Measurements from ENCODE around the gene OR6B3.
"Not testable (repeated sequence)": the region's sequence is repeated elsewhere in the genome, so short reads cannot be mapped to it uniquely, and the experiment has no call there.

The OR6B3 gene

DNA sequence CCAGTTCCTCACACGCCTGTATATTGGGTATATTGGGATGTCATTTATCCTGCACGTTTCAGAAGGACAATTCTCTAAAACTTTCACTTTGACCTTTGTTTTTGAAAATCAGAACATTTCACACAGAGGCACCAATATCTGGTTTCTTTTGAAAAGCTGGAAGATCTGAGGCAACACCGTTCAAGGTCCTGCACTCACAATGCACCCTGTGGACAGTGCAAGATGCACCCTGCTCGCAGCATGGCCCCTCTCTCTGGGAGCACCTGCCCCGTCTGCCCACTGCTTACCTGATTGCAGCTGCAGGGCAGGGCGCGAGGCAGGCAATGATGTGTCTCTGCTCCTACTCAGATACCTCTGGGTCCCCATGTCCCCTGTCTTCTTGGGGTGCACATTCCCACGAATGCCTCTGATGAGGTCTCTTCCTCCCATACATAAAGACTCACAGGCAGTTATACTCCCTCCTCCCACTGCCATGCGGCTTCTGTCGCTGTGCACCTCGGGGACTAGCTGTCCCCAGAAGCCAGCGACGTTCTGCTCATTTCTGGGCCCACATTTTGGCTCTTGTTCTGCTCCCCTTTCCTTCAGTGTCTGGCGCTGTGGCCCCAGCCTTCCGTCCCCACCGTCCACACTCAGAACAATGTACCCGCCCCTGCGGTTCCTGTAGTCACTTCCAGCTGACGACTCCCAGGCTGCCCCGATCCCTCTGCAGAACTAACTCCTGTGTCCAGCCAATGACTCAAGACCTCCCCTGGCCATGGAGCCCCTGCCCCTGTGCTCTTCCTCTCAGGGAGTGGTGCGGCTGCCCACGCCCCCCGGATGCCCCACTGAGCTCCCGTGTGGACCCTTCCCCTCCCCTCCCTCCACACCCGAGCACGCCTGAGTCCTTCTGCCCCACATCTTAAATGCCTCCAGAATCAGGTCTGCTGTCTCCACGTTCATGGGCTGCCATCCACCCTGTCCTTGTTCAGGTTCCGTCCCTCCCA, at the start of gene OR6B3:
Gene OR6B3 (minus strand): TSS at position 349 of the 983 bp plus-strand sequence.
- no peak for DNase-seq

DNA sequence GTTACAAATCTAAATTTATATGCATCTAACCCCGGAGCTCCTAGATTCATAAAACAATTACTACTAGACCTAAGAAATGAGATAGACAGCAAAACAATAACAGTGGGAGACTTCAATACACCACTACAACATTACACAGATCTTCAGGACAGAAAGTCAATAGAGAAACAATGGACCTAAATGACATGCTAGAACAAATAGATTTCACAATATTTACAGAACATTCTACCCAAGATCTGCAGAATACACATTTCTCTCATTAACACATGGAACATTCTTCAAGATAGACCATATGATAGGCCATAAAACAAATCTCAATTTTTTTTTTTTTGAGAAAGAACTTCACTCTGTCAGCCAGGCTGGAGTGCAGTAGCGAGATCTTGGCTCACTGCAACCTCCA, 45.0 kb upstream of the OR6B3 start:
- no peak for DNase-seq

DNA sequence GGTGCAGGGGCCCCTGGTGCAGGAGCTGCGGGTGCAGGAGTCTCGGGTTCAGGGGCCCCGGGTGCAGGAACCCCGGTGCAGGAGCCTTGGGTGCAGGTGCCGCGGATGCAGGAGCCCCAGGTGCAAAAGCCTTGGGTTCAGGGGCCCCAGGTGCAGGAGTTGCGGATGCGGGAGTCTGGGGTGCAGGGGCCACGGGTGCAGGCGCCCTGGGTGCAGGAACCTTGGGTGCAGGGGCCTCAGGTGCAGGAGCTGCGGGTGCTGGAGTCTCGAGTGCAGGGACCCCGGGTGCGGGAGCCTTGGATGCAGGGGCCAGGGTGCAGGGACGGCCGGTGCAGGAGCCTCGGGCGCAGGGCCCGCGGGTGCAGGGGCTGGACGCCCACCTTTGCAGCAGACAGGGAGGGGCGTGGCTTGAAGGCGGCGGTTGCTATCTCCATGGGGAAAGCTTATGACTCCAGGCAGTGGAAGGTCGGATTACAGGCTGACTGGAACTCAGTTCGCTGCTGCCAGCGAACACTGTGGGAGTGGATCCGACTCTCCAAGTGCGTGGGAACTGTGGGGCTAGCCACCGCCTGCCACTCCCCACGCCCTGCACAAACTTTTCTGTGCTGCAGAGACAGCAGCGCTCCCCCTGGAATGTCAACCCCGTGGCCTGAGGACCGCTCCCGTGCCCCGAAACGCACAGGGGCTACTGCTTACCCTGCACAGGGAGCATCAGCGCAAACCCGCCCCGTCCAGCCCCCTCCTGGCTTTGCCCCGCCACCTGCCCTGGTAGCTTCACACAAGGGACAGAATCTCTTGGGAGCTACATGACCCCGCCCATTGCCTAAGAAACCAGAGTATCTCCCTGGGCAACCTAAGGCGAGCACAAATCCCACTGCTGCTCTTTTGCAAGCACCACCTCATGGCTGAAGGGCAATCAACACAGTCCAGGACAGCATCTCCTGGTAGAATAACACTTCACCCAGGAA, 42.5 kb upstream of the OR6B3 start:
- DNase-seq = no peak

DNA sequence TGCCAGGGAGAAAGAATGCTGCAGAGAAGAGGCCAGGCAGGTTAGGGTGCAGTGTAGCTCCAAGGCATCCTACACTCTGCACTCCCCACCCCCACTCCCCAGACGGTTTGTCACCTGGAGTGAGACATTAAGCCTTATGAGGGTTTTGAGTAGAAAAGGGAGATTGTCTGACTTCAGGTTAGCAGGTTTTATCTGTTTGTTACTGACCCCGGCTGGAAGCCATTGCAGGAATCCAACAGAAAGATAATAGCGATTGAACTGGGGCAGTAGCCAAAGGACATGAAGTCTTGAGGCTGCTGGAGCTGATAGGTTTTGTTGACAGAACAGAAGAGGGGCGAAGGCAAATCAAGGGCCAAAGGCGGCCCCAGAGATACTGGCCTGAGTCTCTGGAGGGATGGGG, 36.0 kb upstream of the OR6B3 start:
- DNase-seq = no peak

DNA sequence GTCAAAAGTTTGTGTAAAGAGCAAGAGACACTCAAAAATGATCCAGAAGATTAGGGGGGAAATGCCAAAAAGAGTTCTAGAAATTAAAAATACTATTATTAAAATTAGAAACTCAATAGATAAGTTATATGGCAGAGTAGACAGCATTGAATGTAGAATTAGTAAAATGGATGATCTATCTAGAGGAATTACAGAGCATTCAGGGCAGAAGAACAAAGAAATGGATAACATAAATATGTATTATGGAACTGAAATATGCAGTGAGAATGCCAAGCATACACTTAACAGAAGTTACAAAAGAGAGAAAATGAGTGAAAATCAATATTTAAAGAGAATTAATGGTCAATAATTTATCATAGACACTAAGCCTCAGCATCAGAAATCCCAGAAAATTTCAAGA, 33.2 kb upstream of the OR6B3 start:
- DNase-seq = no peak

DNA sequence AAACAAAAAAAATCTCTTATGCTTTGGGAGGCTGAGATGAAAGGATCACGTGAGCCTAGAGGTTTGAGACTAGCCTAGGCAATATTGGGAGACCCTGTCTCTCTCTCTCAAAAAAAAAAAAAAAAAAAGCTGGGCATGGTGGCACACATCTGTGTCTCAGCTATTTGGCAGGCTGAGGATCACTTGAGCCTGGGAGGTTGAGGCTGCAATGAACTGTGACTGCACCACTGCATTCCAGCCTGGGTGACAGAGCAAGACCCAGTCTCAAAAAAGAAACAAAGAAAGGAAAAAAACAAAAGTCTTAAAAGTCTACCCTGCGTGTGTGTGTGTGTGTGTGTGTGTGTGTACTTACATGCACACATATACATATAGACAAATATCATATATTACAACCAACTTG, 25.3 kb upstream of the OR6B3 start:
- DNase-seq = no peak

DNA sequence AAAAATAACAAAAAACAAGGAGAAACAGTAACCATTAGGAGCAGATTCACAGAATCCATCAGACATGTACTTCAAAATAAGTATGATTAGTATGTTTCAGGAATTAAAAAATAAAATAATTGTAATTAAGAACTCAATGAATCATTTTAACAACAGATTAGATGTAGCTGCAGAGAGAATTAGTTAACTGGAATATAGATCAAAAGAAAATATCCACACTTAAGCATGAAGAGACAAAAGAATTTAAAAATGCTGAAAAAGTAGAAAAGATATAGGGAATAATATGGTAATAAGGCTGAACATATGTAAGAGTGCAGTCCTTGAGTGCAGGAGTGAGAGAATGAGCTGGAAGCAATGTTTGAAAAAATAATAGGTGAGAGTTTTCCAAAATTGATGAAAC, 24.1 kb upstream of the OR6B3 start:
- no peak for DNase-seq

DNA sequence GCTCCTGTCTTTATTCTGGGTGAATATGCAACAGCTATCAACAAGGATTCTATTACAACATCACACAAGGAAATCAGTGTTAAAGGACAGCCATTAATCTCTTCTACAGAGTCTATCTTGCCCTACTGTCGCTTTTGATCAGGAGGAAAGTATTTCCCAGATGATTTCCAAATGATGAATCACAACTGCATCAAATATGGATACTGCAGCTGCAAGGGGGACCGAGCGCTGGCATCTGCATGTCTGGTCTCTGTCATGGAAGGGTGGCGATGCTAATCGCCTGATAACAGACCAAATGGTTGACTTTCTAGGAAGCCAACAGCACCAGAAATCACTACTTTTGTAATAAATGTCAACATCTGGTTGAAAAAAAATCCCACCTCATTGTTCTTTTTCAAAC, 21.2 kb upstream of the OR6B3 start:
- DNase-seq = no peak

DNA sequence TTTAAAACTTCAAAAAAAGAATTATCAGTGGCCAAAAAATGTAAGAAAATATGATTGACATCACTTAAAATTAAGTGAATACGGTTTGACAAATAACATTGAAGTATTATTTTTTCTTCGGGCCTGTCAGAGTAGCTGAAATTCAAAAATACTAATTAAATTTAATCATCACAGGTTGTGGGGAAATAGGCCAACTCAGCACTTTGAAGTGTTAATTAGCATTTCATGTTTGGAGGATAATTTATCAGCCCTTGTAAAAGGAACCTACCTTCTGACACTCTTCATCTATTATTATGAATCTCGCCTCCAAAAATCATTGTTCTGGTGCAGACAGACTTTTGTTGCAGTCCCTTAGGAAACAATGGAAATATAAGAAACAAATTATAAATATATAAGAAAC, 17.6 kb upstream of the OR6B3 start:
- DNase-seq = no peak

DNA sequence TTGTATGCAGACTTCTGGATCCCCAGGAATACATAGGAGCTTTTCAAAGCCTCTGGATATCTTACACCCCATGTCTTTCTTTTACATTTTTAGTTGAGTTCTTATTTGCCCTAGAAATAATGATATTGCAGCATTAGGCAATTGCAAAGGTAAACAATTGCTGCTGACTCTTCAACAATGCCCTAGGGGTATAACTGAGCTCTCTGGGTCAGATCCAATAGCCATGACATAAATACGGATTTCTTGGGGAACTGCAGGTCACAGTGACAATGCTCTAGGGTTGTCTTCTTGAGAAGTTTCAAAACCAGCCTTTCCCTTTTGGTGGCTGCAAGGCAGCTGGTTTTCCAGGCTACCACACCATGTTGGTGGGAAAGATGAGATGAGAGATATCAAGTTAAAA, 16.5 kb upstream of the OR6B3 start:
- no peak for DNase-seq

DNA sequence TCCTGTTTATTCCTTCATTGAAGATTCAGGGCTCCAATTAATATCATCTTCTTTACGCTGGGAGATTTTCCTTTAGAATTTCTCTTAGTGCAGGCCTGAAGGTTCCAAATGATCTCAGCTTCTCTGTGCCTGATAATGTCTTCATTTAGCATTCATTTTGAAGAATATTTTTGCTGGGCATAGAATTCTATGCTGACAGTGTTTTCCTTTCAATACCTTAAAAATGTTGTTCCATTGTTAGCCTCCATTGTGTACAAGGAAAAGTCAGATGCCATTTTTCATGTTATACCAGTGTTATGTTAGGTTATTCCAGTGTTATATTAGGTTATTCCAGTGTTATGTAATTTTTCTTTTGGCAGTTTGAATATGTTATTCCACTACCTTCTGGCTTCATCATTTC, 14.9 kb upstream of the OR6B3 start:
- no peak for DNase-seq

DNA sequence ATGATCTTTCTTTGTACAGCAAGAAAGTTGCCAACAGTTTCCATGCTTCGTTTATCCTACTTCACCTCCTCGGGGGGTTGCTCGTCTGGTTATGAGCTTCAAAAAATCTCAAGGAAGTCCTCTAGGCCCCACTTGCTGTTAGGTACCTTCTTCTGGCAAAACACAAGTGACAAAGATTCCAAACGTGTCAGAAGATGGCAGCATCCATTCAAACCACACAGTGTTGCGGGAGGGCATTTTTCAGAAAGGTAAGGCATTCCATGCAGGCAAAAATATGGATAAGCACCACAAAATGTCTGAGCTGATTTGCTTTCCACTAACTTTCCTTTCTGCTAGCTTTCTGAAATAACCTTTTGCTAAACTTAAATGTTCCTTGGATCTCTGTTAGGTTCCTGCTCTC, 13.2 kb upstream of the OR6B3 start:
- no peak for DNase-seq

DNA sequence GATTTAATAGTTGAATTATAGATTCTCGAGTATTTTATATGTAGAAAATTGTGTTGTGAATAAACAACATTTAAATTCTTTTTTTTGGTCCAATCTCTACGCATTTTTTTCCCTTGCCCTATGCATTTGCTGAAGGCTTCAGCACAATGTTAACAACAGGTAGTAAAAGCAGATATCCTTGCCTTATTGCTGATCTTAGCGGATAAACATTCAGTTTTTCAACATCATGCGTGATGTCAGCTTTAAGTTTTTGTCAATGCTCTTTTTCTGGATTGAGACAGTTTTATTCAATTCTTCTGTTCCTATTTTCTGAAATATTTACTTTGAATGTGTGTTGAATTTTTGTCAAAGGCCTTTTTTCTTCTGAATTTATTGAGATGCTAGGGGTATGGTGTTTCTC, 11.6 kb upstream of the OR6B3 start:
- no peak for DNase-seq

DNA sequence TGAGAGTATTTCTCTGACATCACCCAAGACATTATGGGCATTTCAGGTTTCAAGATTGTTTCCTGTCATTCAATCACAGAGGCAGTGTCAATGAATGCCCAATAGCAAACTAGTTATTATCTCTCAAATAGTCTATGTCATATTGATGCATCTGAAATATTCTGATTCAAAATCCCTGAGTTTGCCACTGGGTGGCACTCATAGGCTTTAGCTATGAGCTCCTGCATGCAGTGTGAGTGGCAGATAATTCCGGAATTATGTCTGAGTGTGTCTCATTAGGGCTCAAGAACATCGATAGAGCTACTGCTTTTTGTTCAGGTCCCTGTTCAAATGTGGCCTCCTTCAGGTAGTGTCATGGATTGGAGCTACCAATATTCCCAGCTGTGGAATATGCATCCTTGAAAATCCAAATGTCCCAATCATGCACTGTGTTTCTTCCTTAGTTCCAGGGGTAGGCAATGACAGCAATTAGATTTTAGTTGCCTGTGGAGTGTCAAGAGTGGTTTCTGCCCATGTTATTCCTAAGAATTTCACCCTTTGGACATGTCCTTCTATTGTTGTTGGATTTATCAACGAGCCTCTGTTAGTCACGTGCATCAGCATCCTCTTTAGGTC, 7.8 kb upstream of the OR6B3 start:
- DNase-seq = no peak

DNA sequence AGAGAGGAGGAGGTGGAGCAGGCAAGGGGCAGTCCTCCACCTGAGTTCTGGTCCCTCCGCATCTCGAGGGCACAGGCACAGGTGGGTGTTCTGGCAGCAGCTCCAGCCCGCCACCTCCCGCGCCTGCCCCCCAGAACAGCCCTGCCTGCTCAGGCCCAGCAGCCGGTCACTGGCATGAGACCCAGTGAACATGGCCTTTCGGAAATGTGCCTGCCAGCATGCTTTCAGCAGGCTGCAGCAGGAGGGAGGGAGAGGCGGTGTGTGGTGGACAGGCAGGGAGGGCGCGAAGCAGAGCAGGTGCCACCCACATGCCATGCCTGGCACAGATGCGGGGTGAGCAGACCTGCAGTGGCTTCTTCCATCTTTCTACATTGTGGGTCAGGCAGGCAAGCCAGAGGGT, 3.4 kb upstream of the OR6B3 start:
- DNase-seq = no peak

DNA sequence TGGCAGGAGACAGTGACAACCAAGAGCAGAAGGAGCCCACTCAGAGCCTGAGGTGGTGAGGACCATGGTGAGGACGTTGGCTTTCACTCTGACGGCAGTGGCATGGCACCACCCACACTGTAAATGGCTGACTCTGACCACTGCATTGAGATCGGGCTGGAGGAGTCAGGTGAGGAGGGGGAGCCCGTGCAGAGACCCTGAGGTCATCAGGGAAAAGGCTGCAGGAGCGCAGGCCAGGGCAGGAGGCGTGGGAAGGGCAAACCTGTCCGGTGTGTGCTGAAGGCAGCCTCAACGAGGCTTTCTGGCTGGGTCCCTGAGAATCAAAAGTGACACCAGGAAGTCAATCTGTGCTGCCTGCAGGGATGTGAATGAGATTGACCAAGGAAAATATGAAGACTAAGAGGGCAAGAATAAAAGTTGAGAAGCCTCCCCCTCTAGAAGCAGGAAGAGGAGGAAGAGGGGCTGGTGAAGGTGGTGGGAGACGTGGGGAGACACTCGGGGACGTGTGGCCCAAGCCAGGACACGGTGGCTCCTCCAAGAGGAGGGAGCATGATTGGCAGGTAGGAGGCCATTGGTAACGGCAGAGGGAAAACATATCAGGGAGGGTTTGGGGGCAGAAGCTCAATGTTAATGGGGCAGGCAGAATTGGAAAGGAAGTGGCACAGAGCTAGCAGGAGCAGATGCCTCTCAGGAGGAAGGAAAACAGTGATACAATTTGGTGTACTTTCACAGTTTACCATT, 2.0 kb upstream of the OR6B3 start:
- DNase-seq = no peak

DNA sequence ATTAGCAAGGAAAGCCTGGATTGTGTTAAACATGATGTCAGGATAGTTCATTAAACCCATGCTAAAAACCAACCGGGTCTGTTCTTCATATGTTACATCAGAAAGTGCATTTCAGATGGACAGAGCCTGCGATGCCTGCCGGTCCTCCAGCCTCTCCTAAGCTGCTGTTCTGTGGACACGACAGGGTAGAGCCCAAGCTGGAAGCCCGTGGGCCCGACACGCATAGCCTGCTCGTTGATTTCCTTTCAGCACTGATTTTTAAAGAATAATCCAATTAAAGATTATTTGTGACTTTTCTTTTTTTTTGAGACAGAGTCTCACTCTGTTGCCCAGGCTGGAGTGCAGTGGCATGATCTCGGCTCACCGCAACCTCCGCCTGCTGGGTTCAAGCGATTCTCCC, 797 bp downstream of the OR6B3 start:
- DNase-seq = no peak

DNA sequence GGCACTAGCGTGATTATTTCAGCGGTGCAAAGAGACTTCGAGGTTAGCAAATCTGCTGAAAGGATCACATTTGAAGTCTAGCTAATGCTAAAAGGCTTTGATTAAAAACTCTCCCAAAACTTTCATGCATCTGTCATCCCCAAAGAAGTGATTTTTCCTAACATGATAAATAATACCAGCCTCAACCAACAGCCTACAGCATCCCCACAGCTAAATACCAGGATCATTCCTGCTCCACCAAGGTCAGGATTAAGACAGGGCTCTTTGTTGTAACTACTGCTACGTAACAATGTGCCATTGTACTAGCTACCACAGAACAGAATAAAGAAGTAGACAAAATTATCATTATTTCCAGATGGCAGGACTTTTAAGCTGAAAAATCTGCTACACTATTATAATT, 1.6 kb downstream of the OR6B3 start:
- DNase-seq = no peak

DNA sequence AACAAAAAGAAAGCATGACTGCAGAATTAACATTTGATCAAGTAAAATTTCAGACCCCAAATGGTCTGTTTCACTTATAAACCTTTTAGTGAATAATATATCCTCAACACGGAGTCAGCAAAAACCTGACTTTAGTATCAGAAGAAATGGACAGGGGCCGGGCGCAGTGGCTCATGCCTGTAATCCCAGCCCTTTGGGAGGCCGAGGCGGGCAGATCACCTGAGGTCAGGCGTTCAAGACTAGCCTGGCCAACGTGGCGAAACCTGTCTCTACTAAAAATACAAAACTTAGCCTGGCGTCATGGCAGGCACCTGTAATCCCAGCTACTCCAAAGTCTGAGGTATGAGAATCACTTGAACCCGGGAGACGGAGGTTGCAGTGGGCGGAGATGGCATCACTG, 3.0 kb downstream of the OR6B3 start:
- DNase-seq = no peak

DNA sequence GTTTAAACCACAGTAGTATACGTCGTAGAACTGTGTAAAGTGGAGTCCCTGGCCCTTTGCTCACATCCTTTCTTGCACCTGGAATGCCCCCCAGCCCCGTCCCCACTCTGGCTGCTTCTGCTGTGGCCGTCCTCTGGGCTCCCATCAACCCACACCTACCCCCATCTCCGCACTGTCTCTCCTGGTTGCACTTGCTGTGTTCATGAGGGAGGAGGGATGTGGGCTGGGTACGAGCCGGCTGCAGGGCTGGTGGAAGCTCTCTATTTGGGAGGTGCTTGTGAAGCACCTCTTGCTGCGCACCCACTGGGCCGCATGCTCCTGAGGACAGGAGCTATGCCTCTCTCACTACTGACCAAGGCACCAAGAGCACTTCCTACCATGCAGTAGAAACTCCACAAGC, 5.1 kb downstream of the OR6B3 start:
- DNase-seq = no peak

DNA sequence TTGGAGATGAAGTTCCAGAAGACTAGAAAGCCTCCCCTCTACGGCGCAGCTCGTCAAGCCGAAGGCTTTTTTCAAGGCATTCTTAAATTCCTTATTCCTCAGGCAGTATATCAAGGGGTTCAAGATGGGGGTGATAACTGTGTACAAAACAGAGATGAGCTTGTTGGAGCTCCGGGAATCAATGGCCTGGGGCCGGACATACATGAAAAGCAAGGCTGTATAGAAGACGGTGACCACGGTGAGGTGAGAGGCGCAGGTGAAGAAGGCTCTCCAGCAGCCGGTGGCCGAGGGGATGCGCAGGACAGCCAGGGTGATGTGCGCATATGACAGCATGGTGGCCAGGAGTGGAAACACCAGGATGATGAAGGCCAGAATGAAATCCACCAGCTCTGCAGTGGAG, 8.2 kb downstream of the OR6B3 start:
- no peak for DNase-seq

DNA sequence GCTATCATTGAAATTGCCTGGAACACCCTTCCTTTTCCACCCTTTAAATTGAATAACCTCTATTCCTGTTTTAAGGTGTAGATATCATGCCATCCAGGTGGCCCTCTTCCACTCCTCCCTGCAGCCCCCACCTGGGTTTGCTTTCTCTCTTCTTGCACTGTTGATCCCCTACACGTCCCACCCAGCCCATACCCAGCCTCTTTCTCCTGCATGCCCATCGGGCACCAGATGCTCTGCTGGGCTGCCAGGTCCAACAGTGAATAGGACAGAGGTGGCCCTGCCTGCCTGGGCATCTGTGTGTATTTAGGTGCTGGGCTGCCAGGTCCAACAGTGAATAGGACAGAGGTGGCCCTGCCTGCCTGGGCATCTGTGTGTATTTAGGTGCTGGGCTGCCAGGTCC, 9.2 kb downstream of the OR6B3 start:
- not testable (repeated sequence) for DNase-seq
